Measurements from ENCODE around the gene FGD3. TPM values are rescaled to one million over a fixed set of nuclear protein-coding genes. Genes with fewer than 3 reads are reported as not detected.
A peak's percentile ranks its signal among the peaks of the same experiment; 100 is the strongest.

The FGD3 gene
- total RNA-seq, 8 experiments from 2014 or later = 0.31 to 11.6 (median 6.3) TPM

GRCh38 chr9:93061260-93061751 is 114.0 kb downstream of the FGD3 start:
- in situ Hi-C loops (cut with MboI; ENCODE audit: low pct_unique_long_range_greater_than_20kb in 2 of 9, low sequenced_read_pairs in 9 of 9, unreplicated experiment in 9 of 9) = no loop called here
- Histone ChIP-seq H3K4me3 (no peak overlapping the region), H3K4me1 (replicated peaks in 1 of 2) (peaks cover 9 to 21% of the 10 kb centered on the region in 2 donors), H3K27ac (no peak overlapping the region)
- ATAC-seq (replicated peaks in 6 of 8) = no peak
- 33 to 100% (median 100%) methylated on average over 1 to 2 of the region's 4 CpGs; no CpG with 5 or more reads in 5 of the 10 experiments for WGBS, 10 experiments

DNA sequence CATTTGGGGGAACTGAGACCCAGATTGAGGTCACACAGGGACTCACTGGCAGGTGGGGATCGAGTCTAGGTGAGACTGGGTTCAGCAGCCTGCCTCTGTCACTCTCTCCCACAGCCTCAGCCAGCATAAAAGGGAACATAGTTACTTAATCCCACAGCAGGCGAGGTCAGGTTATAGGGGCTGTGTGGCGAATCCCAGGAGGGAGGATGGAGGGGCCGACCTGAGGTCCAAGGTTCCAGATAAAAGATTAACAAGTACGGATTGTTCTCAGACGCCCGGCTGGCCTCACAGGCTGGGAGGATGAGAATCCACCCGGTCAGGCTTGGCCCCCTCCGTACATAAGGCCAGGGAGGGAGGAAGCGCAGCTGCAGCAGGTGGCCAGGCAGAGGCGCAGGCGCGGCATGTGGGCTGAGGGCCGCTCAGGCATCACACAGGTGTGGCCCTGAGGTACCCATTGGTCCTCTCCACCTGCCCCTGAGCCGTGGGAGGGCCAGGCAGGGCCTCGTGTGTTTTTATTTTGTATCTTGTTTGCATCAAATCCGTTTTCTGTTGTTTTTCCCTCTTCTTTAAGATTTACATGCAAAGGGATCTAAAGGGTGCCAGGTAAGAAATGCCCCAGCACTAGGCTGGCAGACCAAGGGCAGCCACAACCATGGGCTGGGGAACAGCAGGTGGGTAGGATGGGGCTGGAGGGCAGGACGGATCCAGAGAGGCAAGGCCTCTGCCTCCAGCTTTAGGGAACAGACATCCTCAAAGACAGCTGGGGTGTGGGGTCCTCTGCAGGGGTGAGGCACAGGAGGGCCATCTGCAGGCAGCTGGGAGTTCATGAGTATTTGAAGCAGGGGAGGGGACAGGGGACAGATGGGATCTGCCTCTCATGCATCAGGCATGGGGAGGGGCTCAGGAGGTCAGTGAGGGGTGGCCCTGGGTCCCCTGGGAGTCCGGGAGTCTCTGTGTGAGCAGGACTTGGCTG is 114.8 kb downstream of the FGD3 start:
- H3K27ac ChIP-seq = no peak overlapping the region
- in situ Hi-C loops (cut with MboI; ENCODE audit: low pct_unique_long_range_greater_than_20kb in 2 of 9, low sequenced_read_pairs in 9 of 9, unreplicated experiment in 9 of 9) = no loop called here
- peak in 3 of 8 experiments; percentile 6 to 22 (median 11) for ATAC-seq (replicated peaks in 6 of 8)
- H3K4me3 ChIP-seq = no peak overlapping the region
- H3K4me1 ChIP-seq (replicated peaks in 1 of 2) = peaks cover 9 to 21% of the 10 kb centered on the region in 2 donors
- 40 to 100% (median 55%) methylated on average over 2 to 14 of the region's 19 CpGs; no CpG with 5 or more reads in 4 of the 10 experiments for WGBS, 10 experiments

GRCh38 chr9:93064392-93065134 is 117.2 kb downstream of the FGD3 start:
- H3K4me1 ChIP-seq (replicated peaks in 1 of 2) = peaks cover 9 to 17% of the 10 kb centered on the region in 2 donors
- H3K27ac ChIP-seq = peak overlapping the region in 1 of 2 donors; percentile 57
- in situ Hi-C loops (cut with MboI; ENCODE audit: low pct_unique_long_range_greater_than_20kb in 2 of 9, low sequenced_read_pairs in 9 of 9, unreplicated experiment in 9 of 9) = no loop called here
- WGBS, 10 experiments = 33 to 100% (median 50%) methylated on average over 1 to 6 of the region's 12 CpGs; no CpG with 5 or more reads in 5 of the 10 experiments
- peak in 7 of 8 experiments; percentile 31 to 79 (median 63) for ATAC-seq (replicated peaks in 6 of 8)
- H3K4me3 ChIP-seq = no peak overlapping the region

- Histone ChIP-seq H3K4me3 (no peak overlapping the region), H3K27ac (peak overlapping the region in 1 of 2 donors; percentile 57), H3K4me1 (replicated peaks in 1 of 2) (peaks cover 9 to 17% of the 10 kb centered on the region in 2 donors)
- 0 to 94% (median 85%) methylated on average over 2 to 9 of the region's 15 CpGs; no CpG with 5 or more reads in 3 of the 10 experiments for WGBS, 10 experiments
- ATAC-seq (replicated peaks in 6 of 8) = peak in 6 of 8 experiments; percentile 18 to 91 (median 63)
- in situ Hi-C loops (cut with MboI; ENCODE audit: low pct_unique_long_range_greater_than_20kb in 2 of 9, low sequenced_read_pairs in 9 of 9, unreplicated experiment in 9 of 9) = no loop called here
Measured at GRCh38 chr9:93065135-93065720, 117.9 kb downstream of the FGD3 start.

GRCh38 chr9:93066978-93067603 is 119.8 kb downstream of the FGD3 start:
- 22 to 89% (median 81%) methylated on average over 1 to 3 of the region's 3 CpGs for WGBS, 10 experiments
- Histone ChIP-seq H3K4me3 (no peak overlapping the region), H3K27ac (no peak overlapping the region), H3K4me1 (replicated peaks in 1 of 2) (peaks cover 9 to 15% of the 10 kb centered on the region in 2 donors)
- in situ Hi-C loops (cut with MboI; ENCODE audit: low pct_unique_long_range_greater_than_20kb in 2 of 9, low sequenced_read_pairs in 9 of 9, unreplicated experiment in 9 of 9) = no loop called here
- ATAC-seq (replicated peaks in 6 of 8) = no peak

GRCh38 chr9:93068956-93069355 is 121.6 kb downstream of the FGD3 start:
- WGBS, 10 experiments = 60 to 100% (median 90%) methylated on average over 2 to 4 of the region's 4 CpGs; no CpG with 5 or more reads in 1 of the 10 experiments
- no peak for ATAC-seq (replicated peaks in 6 of 8)
- H3K4me1 ChIP-seq (replicated peaks in 1 of 2) = peaks cover 5 to 11% of the 10 kb centered on the region in 2 donors
- H3K4me3 ChIP-seq = no peak overlapping the region
- H3K27ac ChIP-seq = no peak overlapping the region
- in situ Hi-C loops (cut with MboI; ENCODE audit: low pct_unique_long_range_greater_than_20kb in 2 of 9, low sequenced_read_pairs in 9 of 9, unreplicated experiment in 9 of 9) = no loop called here

DNA sequence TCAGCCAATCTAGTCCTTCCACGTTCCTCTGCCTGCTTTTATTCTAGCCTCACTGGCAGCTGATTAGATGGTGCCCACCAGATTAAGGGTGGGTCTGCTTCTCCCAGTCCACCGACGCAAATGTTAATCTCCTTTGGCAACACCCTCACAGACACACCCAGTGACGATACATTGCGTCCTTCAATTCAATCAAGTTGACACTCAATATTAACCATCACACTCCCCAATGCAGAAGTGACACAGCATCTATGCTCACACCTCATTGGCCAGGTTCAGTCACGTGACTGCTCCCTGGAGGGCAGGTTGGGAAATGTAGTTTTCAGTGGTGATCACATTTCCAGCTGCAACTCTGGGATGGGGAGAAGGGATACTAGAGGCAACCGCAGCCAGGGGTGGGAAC is 124.1 kb downstream of the FGD3 start:
- Histone ChIP-seq H3K4me1 (replicated peaks in 1 of 2) (no peaks in the 10 kb centered on the region), H3K27ac (no peak overlapping the region), H3K4me3 (no peak overlapping the region)
- in situ Hi-C loops (cut with MboI; ENCODE audit: low pct_unique_long_range_greater_than_20kb in 2 of 9, low sequenced_read_pairs in 9 of 9, unreplicated experiment in 9 of 9) = no loop called here
- WGBS, 10 experiments = 14 to 94% (median 27%) methylated on average over 2 to 6 of the region's 7 CpGs; no CpG with 5 or more reads in 3 of the 10 experiments
- peak in 7 of 8 experiments; percentile 39 to 92 (median 68) for ATAC-seq (replicated peaks in 6 of 8)

DNA sequence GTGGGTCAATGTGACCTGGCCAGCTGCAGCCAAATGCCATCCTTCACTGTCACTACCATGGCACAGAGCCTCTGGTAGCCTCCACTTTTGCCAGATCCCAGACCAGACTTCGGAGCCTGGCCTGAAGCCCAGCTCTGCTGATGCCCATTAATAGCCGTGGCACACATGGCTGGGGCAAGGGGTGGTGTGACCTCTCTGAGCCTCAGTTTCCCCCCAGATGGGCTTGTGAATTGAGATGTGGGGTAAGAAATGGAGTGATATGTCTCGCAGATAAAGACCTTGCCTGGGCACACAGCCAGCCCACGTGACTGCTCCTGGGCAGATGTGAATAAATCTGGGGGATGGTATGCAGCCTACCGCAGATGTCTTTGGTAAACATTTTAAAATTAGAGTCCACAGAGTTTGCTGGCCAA is 125.1 kb downstream of the FGD3 start:
- in situ Hi-C loops (cut with MboI; ENCODE audit: low pct_unique_long_range_greater_than_20kb in 2 of 9, low sequenced_read_pairs in 9 of 9, unreplicated experiment in 9 of 9) = no loop called here
- no peaks in the 10 kb centered on the region for H3K4me1 ChIP-seq (replicated peaks in 1 of 2)
- WGBS, 10 experiments = 60% methylated on average over 1 of the region's 5 CpGs; no CpG with 5 or more reads in 8 of the 10 experiments
- no peak overlapping the region for H3K4me3 ChIP-seq
- peak in 5 of 8 experiments; percentile 22 to 74 (median 41) for ATAC-seq (replicated peaks in 6 of 8)
- no peak overlapping the region for H3K27ac ChIP-seq

GRCh38 chr9:93076101-93076791 is 128.9 kb downstream of the FGD3 start:
- no peak overlapping the region for H3K4me3 ChIP-seq
- H3K27ac ChIP-seq = no peak overlapping the region
- in situ Hi-C loops (cut with MboI; ENCODE audit: low pct_unique_long_range_greater_than_20kb in 2 of 9, low sequenced_read_pairs in 9 of 9, unreplicated experiment in 9 of 9) = no loop called here
- WGBS, 10 experiments = 59 to 100% (median 95%) methylated on average over 2 to 8 of the region's 12 CpGs; no CpG with 5 or more reads in 2 of the 10 experiments
- ATAC-seq (replicated peaks in 6 of 8) = no peak
- no peaks in the 10 kb centered on the region for H3K4me1 ChIP-seq (replicated peaks in 1 of 2)

DNA sequence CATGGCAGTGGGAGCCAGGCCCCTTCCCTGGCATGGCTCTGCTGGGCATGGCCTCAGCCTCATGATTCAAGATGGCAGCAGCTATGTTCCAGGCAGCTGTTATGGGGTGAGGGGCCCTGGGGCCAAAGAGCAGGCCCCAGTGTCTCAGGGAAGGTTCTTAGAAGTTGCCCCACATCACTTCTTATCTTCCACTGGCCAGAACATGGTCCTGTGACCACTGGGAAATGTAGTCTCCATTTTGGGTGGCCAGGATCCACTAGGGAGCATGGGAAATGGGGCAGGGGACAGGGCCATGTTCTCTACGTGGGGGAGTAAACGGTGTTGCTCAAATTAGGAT is 129.4 kb downstream of the FGD3 start:
- in situ Hi-C loops (cut with MboI; ENCODE audit: low pct_unique_long_range_greater_than_20kb in 2 of 9, low sequenced_read_pairs in 9 of 9, unreplicated experiment in 9 of 9) = no loop called here
- H3K4me3 ChIP-seq = no peak overlapping the region
- 50 to 100% (median 83%) methylated on average over 1 to 2 of the region's 2 CpGs; no CpG with 5 or more reads in 6 of the 10 experiments for WGBS, 10 experiments
- no peak overlapping the region for H3K27ac ChIP-seq
- no peaks in the 10 kb centered on the region for H3K4me1 ChIP-seq (replicated peaks in 1 of 2)
- ATAC-seq (replicated peaks in 6 of 8) = no peak

- H3K4me1 ChIP-seq (replicated peaks in 1 of 2) = no peaks in the 10 kb centered on the region
- H3K27ac ChIP-seq = no peak overlapping the region
- ATAC-seq (replicated peaks in 6 of 8) = peak in 1 of 8 experiments; percentile 40
- H3K4me3 ChIP-seq = no peak overlapping the region
- WGBS, 10 experiments = 50% methylated on average over 1 of the region's 1 CpG; no CpG with 5 or more reads in 9 of the 10 experiments
- in situ Hi-C loops (cut with MboI; ENCODE audit: low pct_unique_long_range_greater_than_20kb in 2 of 9, low sequenced_read_pairs in 9 of 9, unreplicated experiment in 9 of 9) = no loop called here
Measured at GRCh38 chr9:93077367-93077766, 130.0 kb downstream of the FGD3 start.

- WGBS, 10 experiments = 67 to 100% (median 94%) methylated on average over 2 to 7 of the region's 16 CpGs; no CpG with 5 or more reads in 6 of the 10 experiments
- Histone ChIP-seq H3K27ac (no peak overlapping the region), H3K4me3 (no peak overlapping the region), H3K4me1 (replicated peaks in 1 of 2) (no peaks in the 10 kb centered on the region)
- ATAC-seq (replicated peaks in 6 of 8) = no peak
- in situ Hi-C loops (cut with MboI; ENCODE audit: low pct_unique_long_range_greater_than_20kb in 2 of 9, low sequenced_read_pairs in 9 of 9, unreplicated experiment in 9 of 9) = no loop called here
Measured at GRCh38 chr9:93077811-93078210, 130.5 kb downstream of the FGD3 start.
